Measurements from ENCODE around the gene ERBB3.

Gene ERBB3

DNA sequence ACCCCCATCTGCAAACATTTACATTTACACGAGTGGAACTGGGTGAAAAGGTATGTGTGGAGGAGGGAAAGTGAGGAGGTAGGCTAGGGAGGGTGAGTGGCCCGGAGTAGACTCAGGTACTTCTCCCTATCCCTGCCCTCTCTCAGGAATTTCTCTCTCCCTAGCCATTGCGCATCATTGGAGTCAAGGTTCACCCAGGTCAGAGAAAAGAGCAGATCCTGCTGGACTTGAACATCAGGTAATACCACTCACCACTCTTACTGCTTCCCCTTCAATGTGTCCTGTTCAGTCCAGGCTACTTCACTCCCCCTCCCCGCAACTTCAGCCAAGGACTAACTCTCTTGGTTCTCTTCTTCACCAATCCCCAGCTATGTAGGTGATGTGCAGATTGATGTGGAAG is 50.9 kb downstream of the ERBB3 start:
- no peak for DNase-seq (ENCODE audit: low read depth, low spot score)

DNA sequence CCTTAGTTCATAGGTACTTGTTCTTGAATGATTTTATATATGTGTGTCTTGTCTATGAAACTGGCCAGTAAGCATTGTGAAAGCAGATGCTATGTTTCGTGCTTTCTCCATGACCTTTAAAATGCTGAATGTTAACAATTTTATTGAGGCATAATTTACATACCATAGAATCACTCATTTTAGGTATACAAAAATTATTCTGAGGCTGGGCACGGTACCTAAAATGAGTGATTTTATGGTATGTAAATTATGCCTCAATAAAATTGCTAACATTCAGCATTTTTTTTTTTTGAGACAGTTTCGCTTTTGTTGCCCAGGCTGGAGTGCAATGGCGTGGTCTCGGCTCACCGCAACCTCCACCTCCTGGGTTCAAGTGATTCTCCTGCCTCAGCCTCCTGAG is 54.9 kb downstream of the ERBB3 start:
- DNase-seq (ENCODE audit: low read depth, low spot score): no peak

DNA sequence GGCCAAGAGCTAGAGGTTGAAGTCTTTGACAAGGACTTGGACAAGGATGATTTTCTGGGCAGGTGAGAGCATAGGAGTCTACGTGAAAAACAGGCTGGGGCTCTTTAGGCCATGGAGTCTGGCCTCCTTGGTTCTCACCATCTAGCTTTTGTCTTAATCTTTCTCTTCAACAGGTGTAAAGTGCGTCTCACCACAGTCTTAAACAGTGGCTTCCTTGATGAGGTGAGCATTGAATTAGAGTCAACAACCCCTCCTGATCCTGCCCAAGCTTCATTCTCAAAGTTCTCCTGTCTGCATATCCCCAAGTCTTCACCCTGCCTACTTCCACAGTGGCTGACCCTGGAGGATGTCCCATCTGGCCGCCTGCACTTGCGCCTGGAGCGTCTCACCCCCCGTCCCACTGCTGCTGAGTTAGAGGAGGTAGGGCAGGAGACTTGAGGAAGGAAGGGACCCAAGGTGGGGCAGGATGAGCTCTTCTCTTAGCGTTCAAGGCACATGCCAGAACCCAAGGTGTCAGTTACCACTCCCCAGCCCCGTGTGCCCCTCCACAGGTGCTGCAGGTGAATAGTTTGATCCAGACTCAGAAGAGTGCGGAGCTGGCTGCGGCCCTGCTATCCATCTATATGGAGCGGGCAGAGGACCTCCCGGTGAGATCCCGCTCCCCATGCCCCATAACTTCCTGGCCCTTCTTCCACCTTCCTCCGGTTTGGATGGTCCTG is 58.0 kb downstream of the ERBB3 start:
- DNase-seq (ENCODE audit: low read depth, low spot score): no peak

GRCh38 chr12:56141946-56142784 is 62.2 kb downstream of the ERBB3 start:
- no peak for DNase-seq (ENCODE audit: low read depth, low spot score)

GRCh38 chr12:56143217-56143616 is 63.3 kb downstream of the ERBB3 start:
- DNase-seq (ENCODE audit: low read depth, low spot score): no peak

DNA sequence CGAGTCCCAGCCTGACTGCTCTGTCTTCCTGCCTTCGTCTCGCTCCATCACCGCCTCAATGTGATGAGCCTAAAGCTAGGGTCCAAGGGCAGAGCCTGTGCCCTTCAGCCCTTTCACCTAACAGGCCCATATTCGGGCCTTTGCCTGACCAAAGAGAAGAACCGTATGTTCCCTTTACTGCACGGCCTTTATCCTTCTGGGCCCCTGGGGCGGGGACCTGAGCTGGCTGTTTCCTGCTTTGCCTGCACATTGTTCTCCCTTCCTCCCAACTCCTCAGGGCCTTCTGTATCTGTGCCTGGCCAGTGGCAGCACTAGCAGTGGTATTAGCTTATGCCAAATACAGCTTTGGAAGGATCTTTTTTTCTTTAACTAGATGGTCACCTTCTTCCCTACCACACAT is 63.9 kb downstream of the ERBB3 start:
- no peak for DNase-seq (ENCODE audit: low read depth, low spot score)

- no peak for DNase-seq (ENCODE audit: low read depth, low spot score)
These were observed 65.3 kb downstream of the ERBB3 start for GRCh38 chr12:56145217-56145616.

DNA sequence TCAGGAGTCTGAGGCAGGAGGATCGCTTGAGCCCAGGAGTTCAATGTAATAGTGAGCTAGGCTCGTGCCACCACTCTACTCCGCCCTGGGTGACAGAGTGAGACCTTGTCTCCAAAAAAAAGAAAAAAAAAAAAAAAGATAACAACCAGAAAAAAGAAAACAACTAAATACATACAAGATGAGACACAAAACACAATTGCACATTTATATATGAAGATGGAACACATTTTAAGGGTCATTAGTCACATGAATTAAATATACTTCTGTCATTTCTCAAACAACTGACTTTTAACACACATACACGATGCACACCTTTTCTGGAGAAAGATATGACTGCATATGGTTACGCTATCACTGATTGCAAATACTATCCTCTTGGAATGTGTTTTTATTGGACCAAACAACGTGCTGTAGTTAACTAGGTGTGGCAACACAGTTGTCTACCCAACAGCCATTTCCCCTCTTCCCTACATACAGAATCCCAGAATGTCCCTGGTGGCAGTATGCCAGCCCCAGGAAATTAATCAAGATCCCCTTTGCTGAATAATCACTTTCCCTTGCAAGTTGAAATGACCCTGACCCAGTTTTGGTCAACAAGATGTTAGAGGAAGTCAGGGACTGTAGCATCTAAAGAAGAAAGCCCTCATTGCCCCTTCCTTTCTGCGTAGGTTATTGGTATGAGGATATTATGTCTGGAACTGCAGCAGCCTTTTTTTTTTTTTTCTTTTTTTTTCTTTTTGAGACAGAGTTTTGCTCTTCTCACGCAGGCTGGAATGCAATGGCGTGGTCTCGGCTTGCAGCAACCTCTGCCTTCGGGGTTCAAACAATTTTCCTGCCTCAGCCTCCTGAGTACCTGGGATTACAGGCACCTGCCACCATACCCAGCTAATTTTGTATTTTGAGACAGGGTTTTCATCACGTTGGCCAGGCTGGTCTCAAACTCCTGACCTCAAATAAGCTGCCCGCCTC is 66.8 kb downstream of the ERBB3 start:
- no peak for DNase-seq (ENCODE audit: low read depth, low spot score)

DNA sequence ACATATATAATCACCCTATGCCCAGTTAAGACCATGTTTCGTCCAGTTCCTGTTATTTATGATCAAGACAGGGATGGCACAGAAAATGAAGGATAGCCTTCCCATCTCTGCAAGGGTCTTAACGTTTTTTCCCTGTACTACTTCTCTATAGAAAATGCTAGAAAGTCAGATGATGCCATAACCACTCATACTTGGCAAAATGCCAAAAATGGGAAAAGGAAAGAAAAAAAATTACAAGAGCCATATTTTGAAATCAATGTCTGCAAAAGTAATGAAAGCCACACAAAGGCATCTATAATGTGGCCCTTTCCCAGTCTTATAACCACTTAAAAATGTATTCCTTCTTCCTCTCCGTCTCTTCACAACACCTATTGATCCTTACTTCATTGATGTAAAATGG is 70.6 kb downstream of the ERBB3 start:
- no peak for DNase-seq (ENCODE audit: low read depth, low spot score)

- no peak for DNase-seq (ENCODE audit: low read depth, low spot score)
These were observed 71.7 kb downstream of the ERBB3 start for GRCh38 chr12:56151672-56152131.

DNA sequence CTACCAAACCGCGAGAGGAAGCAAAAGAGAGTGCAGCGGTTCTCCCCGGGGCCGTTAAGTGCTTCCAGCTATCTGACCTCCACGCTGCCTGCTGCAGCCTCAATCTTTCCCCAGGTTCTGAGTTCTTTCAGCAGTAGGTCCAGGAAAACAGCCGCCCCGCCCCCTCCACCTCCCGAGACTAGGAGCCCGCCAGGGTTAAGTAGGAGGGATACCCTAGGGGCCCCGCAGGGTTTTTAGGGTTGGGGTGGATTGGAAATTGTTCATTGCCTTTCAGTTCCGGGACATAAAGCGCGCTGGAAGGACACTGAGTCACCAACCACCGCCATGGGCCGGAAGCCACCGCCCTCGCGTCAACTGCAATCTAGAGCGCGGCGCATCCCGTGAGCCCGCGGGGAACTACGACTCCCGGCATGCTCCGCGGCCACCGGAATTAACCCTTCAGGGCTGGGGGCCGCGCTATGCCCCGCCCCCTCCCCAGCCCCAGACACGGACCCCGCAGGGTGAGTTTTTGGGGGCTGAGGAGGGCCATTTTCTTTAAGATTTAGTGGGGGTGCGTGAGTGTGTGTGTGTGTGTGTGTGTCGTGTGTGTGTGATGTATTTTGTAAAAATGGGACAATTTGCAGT is 72.3 kb downstream of the ERBB3 start, which contains the start of gene MYL6B:
Gene MYL6B, plus strand, starts transcription at position 456 of the 624 bp plus-strand sequence. CDS start 1,332 bp downstream, outside the sequence.
- peak; percentile 78 for DNase-seq (ENCODE audit: low read depth, low spot score)

Measured in smooth muscle cell of the brain vasculature (primary cell).